ENCODE data around the gene LIPC.

Gene LIPC

DNA sequence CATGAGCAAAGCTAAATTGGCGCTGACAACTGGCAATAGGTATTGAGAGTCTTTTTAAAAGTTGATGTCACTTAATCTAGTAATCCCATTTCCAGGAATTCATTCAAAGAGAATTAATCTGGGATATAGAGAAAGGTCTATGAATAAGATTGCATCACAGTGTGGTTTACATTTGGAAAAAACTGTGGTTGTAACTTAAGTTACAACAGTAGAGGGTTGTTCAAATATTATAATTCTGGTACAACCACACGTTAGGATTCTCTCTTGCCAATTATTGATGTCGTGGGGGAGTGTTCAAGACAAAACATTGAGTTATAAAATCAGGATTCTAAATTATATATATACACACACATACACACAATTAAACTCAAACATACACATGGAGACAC, 79.8 kb downstream of the LIPC start:
- no peak for DNase-seq (ENCODE audit: extremely low read depth, low read depth)
- TF ChIP-seq, protein P1, sequence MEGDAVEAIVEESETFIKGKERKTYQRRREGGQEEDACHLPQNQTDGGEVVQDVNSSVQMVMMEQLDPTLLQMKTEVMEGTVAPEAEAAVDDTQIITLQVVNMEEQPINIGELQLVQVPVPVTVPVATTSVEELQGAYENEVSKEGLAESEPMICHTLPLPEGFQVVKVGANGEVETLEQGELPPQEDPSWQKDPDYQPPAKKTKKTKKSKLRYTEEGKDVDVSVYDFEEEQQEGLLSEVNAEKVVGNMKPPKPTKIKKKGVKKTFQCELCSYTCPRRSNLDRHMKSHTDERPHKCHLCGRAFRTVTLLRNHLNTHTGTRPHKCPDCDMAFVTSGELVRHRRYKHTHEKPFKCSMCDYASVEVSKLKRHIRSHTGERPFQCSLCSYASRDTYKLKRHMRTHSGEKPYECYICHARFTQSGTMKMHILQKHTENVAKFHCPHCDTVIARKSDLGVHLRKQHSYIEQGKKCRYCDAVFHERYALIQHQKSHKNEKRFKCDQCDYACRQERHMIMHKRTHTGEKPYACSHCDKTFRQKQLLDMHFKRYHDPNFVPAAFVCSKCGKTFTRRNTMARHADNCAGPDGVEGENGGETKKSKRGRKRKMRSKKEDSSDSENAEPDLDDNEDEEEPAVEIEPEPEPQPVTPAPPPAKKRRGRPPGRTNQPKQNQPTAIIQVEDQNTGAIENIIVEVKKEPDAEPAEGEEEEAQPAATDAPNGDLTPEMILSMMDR (IDR thresholded peaks at IDR 0.05; ENCODE audit: low read depth, low read length), result no peak

DNA sequence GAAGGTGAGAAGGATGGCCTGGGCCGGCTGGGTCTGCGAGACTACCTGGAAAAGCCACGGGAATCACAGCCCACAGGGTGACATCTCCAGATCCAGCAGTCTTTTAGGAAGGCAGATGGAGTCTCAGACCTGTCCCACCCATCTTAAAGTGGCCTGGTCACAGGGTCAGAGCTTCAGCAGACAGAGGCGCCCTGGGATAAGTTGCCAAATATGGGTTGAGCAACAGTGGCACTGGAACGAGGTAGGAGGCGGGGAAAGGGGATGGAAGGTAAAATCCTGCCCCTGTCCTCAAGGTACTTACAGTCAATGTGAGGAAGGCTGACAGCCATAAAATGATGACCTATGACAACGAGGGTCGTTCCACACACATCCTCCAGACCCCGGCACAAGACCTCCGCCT, 80.7 kb downstream of the LIPC start:
- TF ChIP-seq, protein P1 (IDR thresholded peaks at IDR 0.05; ENCODE audit: low read depth, low read length), result no peak
- DNase-seq (ENCODE audit: extremely low read depth, low read depth), result no peak

DNA sequence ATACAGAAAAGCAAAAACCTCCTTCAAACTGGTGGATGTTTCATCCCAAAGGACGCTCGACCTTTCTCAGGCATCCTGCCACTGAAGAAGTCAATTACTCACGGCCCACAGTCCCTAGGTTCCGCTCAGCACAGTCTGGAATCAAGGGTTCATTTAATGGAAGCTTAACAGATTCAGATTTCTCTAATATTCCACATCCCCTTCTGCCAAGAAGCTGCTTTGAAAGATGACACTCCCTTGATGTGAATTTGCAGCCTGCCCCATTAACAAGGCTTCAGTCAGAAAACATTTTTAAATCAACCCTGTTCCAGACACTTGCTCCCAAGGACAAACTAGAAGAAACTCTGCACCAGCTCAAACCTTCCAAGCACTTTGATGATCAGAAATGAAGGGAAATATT, 81.2 kb downstream of the LIPC start:
- TF ChIP-seq, protein P1 (IDR thresholded peaks at IDR 0.05; ENCODE audit: low read depth, low read length), result no peak

DNA sequence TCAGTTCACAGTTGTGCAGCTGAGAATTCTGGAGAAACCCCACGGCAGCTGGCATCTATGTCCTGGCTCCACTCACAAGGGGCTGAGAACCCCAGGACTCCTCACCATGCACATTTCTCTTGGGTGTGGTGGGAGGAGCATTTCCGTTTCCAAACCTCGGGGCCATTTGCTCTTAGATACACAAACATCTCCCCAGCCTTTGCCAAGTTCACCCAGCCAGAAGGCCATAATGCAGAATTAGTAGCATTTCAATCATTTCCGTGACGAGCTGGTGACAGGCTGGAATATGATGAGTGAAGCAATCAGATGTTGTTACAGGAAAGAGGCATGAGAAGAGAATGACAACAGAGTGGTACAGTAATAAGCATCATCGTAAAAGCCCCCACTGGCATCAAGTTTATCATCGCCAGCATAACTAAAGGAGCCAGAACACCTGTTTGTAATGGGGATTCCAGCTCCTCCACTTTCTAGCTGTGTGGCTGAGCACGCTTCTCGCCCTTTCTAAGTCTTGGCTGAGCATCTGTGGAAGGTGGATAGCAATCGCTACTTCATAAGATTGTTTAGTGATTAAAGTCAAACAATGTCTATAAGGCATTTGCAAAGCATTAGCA, 82.0 kb downstream of the LIPC start:
- DNase-seq (ENCODE audit: extremely low read depth, low read depth), result no peak
- TF ChIP-seq, protein P1 (IDR thresholded peaks at IDR 0.05; ENCODE audit: low read depth, low read length), result no peak

More for the DNA sequence above, 81.2 kb downstream of the LIPC start:
- DNase-seq (ENCODE audit: extremely low read depth, low read depth), result no peak

DNA sequence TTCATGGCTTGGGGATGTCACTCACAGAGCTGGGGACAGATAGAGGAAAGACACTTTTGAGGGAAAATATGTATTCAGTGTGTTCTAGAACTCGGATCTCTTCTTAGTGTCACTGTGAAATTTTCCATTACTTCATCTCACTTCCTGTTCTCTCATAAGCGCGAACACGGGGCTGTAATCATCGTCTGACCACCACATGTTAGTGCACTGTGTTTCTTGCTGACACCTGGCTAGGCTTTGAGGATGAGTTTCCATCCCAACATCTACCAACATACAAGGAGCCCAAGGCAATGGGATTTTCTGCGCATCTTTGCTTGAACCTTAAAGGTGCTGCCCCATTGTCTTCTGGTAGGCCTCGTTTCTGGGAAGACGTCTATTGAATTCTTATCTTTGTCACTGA, 84.0 kb downstream of the LIPC start:
- no peak for DNase-seq (ENCODE audit: extremely low read depth, low read depth)
- TF ChIP-seq, protein P1 (IDR thresholded peaks at IDR 0.05; ENCODE audit: low read depth, low read length), result no peak

DNA sequence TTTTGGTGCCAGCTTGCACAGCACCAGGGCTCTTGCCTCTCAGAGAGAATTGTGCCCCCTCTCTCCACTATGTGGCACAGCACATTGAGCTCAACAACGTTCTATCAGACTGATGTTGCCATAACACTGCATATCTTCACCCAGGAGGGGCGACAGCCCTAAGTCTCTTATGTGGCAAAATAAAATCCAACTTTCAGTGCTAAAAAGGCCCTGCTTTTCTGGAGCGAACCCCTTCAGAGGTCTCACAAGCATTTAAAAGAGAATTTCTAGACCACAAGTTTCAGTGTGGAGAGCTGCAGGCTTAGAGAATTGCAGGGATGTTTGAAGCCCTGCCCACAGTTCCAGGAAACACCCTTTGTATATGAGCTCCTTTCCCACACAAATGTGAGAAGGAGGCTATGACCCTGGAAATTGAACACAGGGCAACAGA, 85.5 kb downstream of the LIPC start:
- DNase-seq (ENCODE audit: extremely low read depth, low read depth), result no peak
- TF ChIP-seq, protein P1 (IDR thresholded peaks at IDR 0.05; ENCODE audit: low read depth, low read length), result no peak

DNA sequence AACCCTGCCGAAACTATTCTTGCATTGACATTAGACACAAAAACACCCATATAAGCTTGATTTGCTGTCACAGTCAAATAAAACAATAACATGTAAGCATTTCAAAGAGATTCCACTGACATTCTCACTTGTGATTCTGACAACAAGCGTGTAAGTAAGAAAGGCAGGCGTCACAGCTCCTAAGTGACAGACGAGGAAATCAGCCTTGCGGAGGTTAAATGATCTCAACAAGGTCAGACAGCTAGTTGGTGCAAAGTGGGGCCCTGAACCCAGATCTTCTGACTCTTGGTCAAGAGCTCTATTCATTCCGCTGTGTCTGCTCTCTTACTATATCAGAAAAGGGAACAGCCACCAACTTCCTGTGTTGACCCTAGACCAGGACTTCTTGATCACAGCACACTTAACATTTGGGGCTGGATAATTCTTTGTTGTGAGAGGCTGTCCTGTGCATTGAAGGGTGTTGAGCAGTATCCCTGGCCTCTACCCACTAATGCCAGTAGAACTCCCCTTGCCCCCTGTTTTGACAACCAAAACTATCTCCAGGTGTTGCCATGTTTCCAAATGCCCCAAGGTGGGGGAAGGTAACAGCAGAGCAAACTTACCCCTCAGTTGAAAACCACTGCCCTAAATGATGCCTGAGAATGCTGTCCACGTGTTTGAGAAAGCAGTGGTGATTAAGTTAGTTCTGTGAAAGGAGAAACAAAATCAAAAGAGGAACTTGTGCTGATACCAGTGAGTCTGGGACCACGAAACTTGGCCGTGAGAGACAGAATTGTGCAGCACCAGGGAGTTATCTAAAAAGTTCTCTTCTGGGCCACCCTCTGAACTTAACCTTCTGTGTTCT, 86.1 kb downstream of the LIPC start:
- no peak for DNase-seq (ENCODE audit: extremely low read depth, low read depth)

More for the DNA sequence above, 86.1 kb downstream of the LIPC start:
- TF ChIP-seq, protein P1 (IDR thresholded peaks at IDR 0.05; ENCODE audit: low read depth, low read length), result no peak
